DND-41 (cell line): Measurements from ENCODE around the gene CACNA2D1.

Source experiments
- CTCF ChIP-seq: IDR thresholded peaks from 2 replicates; pipeline ENCODE4 v1.5.1; 2012; ENCODE audit warnings: borderline replicate concordance, low read length, moderate library complexity, mild to moderate bottlenecking; ENCODE audit not compliant: poor library complexity, severe bottlenecking; ENCODE audit errors: extremely low read depth
- EZH2 ChIP-seq: IDR thresholded peaks from 3 replicates; pipeline ENCODE4 v1.6.1; 2012; ENCODE audit warnings: borderline replicate concordance, low read depth, mild to moderate bottlenecking, moderate library complexity, low read length, inconsistent platforms; ENCODE audit not compliant: severe bottlenecking

GRCh38 chr7:82268632-82269031 is 174.9 kb downstream of the CACNA2D1 start:
- TF ChIP-seq CTCF: no peak
- no peak for TF ChIP-seq EZH2
